ENCODE data around the gene EXOSC1. TPM values are rescaled to one million over a fixed set of nuclear protein-coding genes. Genes with fewer than 3 reads are reported as not detected.
A peak's percentile ranks its signal among the peaks of the same experiment; 100 is the strongest.

EXOSC1 gene
- total and polyA plus RNA-seq, 2 of the 13 experiments (the other 11 are each of a cell fraction or from before 2014, with no cell fraction given): 36.3 to 39.9 TPM

DNA sequence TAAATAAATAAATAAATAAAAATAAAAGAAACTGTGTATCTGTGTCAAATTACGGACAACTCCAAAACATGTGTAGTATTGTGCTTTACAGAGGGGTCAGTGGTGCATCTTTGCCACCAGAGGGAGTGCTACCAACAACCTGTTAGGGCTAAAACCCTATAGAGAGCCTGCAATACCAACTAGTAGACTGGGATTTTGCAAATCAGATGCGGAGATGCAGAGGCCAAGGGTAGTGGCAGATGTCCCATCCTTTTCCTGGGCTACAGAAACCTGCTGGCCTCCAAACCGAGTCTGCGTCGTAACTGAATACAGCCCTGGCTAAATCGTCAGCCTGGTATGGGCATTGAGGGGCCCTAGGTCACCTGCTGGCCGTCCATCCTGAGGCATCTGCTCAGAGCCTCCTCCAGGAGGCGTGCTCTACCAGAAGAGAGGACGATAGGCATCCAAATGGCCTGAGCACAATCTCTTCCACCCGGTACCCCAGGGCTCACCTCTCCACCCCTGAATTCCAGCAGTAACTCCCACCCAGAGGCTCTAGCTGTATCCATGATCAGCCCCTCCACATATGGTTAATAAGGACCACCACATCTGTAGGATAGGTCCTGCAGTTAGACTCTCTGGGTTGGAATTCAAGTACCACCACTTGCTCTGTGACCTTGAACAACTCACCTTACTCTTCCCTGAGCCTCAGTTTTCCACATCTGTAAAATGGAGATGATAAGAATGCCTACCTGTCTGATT is 38.4 kb downstream of the EXOSC1 start (continued):
- TF ChIP-seq ZNF891 (CRISPR knock-in tag; IDR thresholded peaks at IDR 0.05) (no peak), ZNF20 (CRISPR knock-in tag; IDR thresholded peaks at IDR 0.05) (0 out of 2 replicates have a peak, but pooled peaks have one; percentile 35), ZKSCAN8 (CRISPR knock-in tag; IDR thresholded peaks at IDR 0.05; ENCODE audit: borderline replicate concordance) (0 out of 2 replicates have a peak, but pooled peaks have one; percentile 11), NR2F6 (IDR thresholded peaks at IDR 0.05) (peak; percentile 37; the same call in 1 of the 2 replicates), NR2F6 (CRISPR knock-in tag; IDR thresholded peaks at IDR 0.05) (peak; percentile 42; the same call in 1 of the 2 replicates), ZNF883 (CRISPR knock-in tag; IDR thresholded peaks at IDR 0.05; ENCODE audit: not compliant biosample characterization) (no peak), SRSF1 (optimal IDR thresholded peaks at IDR 0.05; ENCODE audit: low read depth, low read length) (no peak), ZNF773 (CRISPR knock-in tag; IDR thresholded peaks at IDR 0.05; ENCODE audit: borderline replicate concordance) (no peak), ZSCAN9 (CRISPR knock-in tag; IDR thresholded peaks at IDR 0.05; ENCODE audit: borderline replicate concordance) (peak; percentile 38; the same call in 1 of the 2 replicates), ZNF333 (CRISPR knock-in tag; IDR thresholded peaks at IDR 0.05; ENCODE audit: borderline replicate concordance) (no peak), BCL6 (CRISPR knock-in tag; IDR thresholded peaks at IDR 0.05) (0 out of 2 replicates have a peak, but pooled peaks have one; percentile 19), ZNF510 (CRISPR knock-in tag; IDR thresholded peaks at IDR 0.05; ENCODE audit: low read depth) (no peak), ZFP41 (CRISPR knock-in tag; IDR thresholded peaks at IDR 0.05; ENCODE audit: borderline replicate concordance) (no peak), ZMYM2 (CRISPR knock-in tag; IDR thresholded peaks at IDR 0.05) (0 out of 2 replicates have a peak, but pooled peaks have one; percentile 86), PRDM4 (CRISPR knock-in tag; IDR thresholded peaks at IDR 0.05; ENCODE audit: borderline replicate concordance) (no peak), JUN (CRISPR knock-in tag; IDR thresholded peaks at IDR 0.05) (no peak), CERS6 (CRISPR knock-in tag; IDR thresholded peaks at IDR 0.05) (no peak), NCOR1 (IDR thresholded peaks at IDR 0.05; ENCODE audit: borderline replicate concordance, low read length) (no peak), SOX5 (CRISPR knock-in tag; IDR thresholded peaks at IDR 0.05; ENCODE audit: borderline replicate concordance) (no peak; the same call in 1 of the 2 replicates), HHEX (CRISPR knock-in tag; IDR thresholded peaks at IDR 0.05) (no peak)
- TF ChIP-seq, protein P1, sequence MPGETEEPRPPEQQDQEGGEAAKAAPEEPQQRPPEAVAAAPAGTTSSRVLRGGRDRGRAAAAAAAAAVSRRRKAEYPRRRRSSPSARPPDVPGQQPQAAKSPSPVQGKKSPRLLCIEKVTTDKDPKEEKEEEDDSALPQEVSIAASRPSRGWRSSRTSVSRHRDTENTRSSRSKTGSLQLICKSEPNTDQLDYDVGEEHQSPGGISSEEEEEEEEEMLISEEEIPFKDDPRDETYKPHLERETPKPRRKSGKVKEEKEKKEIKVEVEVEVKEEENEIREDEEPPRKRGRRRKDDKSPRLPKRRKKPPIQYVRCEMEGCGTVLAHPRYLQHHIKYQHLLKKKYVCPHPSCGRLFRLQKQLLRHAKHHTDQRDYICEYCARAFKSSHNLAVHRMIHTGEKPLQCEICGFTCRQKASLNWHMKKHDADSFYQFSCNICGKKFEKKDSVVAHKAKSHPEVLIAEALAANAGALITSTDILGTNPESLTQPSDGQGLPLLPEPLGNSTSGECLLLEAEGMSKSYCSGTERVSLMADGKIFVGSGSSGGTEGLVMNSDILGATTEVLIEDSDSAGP (CRISPR knock-in tag; IDR thresholded peaks at IDR 0.05; ENCODE audit: borderline replicate concordance): no peak; the same call in 1 of the 2 replicates
- TF ChIP-seq, protein P2, sequence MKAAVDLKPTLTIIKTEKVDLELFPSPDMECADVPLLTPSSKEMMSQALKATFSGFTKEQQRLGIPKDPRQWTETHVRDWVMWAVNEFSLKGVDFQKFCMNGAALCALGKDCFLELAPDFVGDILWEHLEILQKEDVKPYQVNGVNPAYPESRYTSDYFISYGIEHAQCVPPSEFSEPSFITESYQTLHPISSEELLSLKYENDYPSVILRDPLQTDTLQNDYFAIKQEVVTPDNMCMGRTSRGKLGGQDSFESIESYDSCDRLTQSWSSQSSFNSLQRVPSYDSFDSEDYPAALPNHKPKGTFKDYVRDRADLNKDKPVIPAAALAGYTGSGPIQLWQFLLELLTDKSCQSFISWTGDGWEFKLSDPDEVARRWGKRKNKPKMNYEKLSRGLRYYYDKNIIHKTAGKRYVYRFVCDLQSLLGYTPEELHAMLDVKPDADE (CRISPR knock-in tag; IDR thresholded peaks at IDR 0.05): no peak
- TF ChIP-seq, protein P3, sequence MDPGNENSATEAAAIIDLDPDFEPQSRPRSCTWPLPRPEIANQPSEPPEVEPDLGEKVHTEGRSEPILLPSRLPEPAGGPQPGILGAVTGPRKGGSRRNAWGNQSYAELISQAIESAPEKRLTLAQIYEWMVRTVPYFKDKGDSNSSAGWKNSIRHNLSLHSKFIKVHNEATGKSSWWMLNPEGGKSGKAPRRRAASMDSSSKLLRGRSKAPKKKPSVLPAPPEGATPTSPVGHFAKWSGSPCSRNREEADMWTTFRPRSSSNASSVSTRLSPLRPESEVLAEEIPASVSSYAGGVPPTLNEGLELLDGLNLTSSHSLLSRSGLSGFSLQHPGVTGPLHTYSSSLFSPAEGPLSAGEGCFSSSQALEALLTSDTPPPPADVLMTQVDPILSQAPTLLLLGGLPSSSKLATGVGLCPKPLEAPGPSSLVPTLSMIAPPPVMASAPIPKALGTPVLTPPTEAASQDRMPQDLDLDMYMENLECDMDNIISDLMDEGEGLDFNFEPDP (CRISPR knock-in tag; conservative IDR thresholded peaks at IDR 0.05): no peak

Measured in HepG2 (cell line).